ENCODE measurements around the gene HEXB. TPM values are rescaled to one million over a fixed set of nuclear protein-coding genes. Genes with fewer than 3 reads are reported as not detected.

The HEXB gene
- total RNA-seq, 1 experiment from 2014 or later: 60.9 TPM

DNA sequence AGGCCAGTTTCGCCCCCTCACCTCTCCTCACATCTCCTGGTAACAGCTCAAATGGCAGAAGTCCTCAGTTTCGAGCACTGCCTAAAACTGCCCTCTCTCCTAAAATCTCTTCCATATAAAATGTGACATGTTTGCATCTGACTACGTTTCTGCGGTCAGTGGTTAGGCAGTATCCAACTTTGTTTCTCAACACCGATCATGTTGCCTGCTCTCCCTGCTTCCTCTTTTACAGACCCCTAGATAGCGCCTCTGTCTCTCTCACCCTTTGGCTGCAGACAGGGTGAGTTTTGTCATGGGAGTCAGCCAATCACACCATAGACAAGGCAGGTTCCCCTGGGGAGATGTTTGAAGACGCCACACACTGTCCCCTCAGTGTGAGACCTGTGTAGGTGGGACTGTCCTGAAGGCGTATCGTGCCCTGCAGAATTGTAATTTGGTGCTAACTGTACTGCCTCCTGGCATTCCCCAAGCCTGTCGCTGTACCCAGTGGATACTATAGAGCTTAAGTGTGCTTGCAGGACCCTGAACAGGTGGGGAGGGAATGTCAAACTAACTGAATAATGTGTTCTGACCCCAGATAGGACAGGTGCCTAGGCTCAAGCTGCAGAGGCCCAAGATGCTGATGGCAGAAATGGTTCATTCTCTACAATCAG is 1.1 kb downstream of the HEXB start:
- TF ChIP-seq, protein P1, sequence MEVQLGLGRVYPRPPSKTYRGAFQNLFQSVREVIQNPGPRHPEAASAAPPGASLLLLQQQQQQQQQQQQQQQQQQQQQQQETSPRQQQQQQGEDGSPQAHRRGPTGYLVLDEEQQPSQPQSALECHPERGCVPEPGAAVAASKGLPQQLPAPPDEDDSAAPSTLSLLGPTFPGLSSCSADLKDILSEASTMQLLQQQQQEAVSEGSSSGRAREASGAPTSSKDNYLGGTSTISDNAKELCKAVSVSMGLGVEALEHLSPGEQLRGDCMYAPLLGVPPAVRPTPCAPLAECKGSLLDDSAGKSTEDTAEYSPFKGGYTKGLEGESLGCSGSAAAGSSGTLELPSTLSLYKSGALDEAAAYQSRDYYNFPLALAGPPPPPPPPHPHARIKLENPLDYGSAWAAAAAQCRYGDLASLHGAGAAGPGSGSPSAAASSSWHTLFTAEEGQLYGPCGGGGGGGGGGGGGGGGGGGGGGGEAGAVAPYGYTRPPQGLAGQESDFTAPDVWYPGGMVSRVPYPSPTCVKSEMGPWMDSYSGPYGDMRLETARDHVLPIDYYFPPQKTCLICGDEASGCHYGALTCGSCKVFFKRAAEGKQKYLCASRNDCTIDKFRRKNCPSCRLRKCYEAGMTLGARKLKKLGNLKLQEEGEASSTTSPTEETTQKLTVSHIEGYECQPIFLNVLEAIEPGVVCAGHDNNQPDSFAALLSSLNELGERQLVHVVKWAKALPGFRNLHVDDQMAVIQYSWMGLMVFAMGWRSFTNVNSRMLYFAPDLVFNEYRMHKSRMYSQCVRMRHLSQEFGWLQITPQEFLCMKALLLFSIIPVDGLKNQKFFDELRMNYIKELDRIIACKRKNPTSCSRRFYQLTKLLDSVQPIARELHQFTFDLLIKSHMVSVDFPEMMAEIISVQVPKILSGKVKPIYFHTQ (CRISPR knock-in tag; IDR thresholded peaks at IDR 0.05): no peak
- TF ChIP-seq, protein P2, sequence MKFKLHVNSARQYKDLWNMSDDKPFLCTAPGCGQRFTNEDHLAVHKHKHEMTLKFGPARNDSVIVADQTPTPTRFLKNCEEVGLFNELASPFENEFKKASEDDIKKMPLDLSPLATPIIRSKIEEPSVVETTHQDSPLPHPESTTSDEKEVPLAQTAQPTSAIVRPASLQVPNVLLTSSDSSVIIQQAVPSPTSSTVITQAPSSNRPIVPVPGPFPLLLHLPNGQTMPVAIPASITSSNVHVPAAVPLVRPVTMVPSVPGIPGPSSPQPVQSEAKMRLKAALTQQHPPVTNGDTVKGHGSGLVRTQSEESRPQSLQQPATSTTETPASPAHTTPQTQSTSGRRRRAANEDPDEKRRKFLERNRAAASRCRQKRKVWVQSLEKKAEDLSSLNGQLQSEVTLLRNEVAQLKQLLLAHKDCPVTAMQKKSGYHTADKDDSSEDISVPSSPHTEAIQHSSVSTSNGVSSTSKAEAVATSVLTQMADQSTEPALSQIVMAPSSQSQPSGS (CRISPR knock-in tag; IDR thresholded peaks at IDR 0.05; ENCODE audit: borderline replicate concordance, low read depth): no peak
- 0 out of 2 replicates have a peak, but pooled peaks have one; percentile 63 for TF ChIP-seq CREB1 (CRISPR knock-in tag; IDR thresholded peaks at IDR 0.05)
- peak overlapping the region; percentile 73 for H3K4me3 Mint-ChIP-seq
- DNase-seq (ENCODE audit: low spot score): no peak
- peaks cover 2% of the 10 kb centered on the region; the same call in 1 of the 2 replicates for H3K27me3 Mint-ChIP-seq (ENCODE audit: low read depth)
- CTCF ChIA-PET: interaction anchor here (1.1 to 1.8 kb wide), 5 partner anchors 30 to 364 kb away, joined by 3 to 8 read pairs (median 4); no protein-coding TSS in a partner anchor
- ATAC-seq: no peak; the same call in 1 of the 2 replicates
- POLR2A ChIA-PET: no interaction called here
- H3K36me3 Mint-ChIP-seq: peaks cover 14% of the 10 kb centered on the region
- H3K27ac Mint-ChIP-seq: no peak overlapping the region
- 0 out of 2 replicates have a peak, but pooled peaks cover 3% of the 10 kb centered on the region for H3K9me3 Mint-ChIP-seq
- H3K4me1 Mint-ChIP-seq: peaks cover 12% of the 10 kb centered on the region

DNA sequence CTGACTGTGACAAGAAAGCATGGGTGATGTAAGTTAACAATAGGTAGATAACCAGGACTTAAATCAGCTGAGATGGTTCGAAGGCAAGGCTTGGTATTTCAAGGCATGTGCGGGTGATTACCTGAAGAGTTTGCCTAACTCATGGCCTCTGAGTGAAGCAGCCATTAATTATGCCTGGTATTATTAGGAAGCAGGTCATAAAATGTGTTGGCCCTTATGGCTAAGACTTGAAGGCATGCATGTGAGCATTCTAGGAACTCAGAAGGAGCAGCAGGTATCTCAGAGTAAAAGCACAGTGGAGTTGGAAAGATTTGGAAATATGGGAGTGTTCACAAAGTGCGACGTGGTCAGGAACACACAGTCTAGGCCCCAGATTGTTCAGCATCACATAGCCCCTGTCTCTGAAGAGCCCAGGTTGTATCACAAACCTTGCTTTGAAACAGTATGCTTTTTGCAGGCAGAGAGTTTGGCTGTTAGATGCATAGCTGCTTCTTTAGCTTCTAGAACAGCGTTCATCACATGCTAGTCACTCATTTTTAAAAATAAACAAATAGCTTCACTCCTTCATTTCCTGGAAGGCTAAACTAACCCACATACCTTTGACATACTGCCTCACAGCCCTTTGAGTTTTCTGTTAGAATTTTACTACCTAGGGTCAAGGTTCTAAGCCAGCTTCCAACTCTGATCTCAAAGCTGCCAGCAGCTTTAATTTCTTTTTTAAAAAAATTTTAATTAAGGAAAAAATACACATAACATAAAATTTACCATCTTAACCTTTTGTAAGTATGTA is 2.1 kb downstream of the HEXB start:
- Mint-ChIP-seq H3K27ac (no peak overlapping the region), H3K4me3 (no peak overlapping the region), H3K36me3 (peaks cover 14% of the 10 kb centered on the region), H3K4me1 (peaks cover 12% of the 10 kb centered on the region), H3K27me3 (ENCODE audit: low read depth) (peaks cover 2% of the 10 kb centered on the region; the same call in 1 of the 2 replicates), H3K9me3 (0 out of 2 replicates have a peak, but pooled peaks cover 3% of the 10 kb centered on the region)
- no peak for ATAC-seq
- DNase-seq (ENCODE audit: low spot score): no peak
- POLR2A ChIA-PET: no interaction called here
- CTCF ChIA-PET: no interaction called here
- TF ChIP-seq ETV6 (CRISPR knock-in tag; IDR thresholded peaks at IDR 0.05): no peak
- TF ChIP-seq, protein P3, sequence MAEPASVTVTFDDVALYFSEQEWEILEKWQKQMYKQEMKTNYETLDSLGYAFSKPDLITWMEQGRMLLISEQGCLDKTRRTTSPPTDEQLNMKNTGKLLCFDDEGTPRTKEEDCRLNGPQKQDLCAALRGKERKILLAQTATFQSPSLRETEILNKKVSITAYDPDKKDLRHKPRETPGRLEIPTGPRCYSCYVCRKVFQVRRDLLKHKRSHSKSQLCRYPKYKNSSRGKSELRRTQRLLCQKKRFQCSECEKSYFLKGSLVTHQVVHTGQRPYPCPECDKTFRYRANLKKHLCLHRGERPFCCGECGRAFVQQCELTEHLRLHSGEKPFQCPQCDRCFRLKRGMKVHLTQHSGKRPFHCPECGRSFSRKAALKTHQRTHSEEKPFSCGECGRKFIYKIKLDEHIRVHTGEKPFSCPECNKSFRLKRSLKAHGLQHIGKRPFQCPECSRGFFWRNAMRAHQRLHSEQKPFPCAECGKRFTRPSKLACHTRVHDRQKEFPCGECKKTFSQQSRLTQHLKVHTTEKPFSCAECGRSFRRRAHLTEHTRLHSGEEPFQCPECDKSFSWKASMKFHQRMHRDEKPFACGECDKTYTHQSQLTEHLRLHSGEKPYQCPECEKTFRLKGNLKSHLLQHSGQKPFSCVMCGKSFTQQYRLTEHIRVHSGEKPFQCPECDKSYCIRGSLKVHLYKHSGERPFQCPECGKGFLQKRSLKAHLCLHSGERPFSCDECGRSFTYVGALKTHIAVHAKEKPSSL (CRISPR knock-in tag; conservative IDR thresholded peaks at IDR 0.05): no peak
- no peak for TF ChIP-seq NR1H2 (CRISPR knock-in tag; IDR thresholded peaks at IDR 0.05)
- no peak for TF ChIP-seq GABPB1 (CRISPR knock-in tag; IDR thresholded peaks at IDR 0.05)
- TF ChIP-seq GRHL2 (CRISPR knock-in tag; IDR thresholded peaks at IDR 0.05; ENCODE audit: insufficient replicate concordance, severe bottlenecking): no peak
- no peak for TF ChIP-seq MYBL2 (CRISPR knock-in tag; IDR thresholded peaks at IDR 0.05)
- TF ChIP-seq IRF2 (CRISPR knock-in tag; IDR thresholded peaks at IDR 0.05; ENCODE audit: borderline replicate concordance, low read depth): no peak
- no peak for TF ChIP-seq ELF4 (CRISPR knock-in tag; IDR thresholded peaks at IDR 0.05; ENCODE audit: low read depth)
- TF ChIP-seq, protein P4, sequence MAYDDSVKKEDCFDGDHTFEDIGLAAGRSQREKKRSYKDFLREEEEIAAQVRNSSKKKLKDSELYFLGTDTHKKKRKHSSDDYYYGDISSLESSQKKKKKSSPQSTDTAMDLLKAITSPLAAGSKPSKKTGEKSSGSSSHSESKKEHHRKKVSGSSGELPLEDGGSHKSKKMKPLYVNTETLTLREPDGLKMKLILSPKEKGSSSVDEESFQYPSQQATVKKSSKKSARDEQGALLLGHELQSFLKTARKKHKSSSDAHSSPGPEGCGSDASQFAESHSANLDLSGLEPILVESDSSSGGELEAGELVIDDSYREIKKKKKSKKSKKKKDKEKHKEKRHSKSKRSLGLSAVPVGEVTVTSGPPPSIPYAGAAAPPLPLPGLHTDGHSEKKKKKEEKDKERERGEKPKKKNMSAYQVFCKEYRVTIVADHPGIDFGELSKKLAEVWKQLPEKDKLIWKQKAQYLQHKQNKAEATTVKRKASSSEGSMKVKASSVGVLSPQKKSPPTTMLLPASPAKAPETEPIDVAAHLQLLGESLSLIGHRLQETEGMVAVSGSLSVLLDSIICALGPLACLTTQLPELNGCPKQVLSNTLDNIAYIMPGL (CRISPR knock-in tag; IDR thresholded peaks at IDR 0.05): no peak
- TF ChIP-seq, protein P5, sequence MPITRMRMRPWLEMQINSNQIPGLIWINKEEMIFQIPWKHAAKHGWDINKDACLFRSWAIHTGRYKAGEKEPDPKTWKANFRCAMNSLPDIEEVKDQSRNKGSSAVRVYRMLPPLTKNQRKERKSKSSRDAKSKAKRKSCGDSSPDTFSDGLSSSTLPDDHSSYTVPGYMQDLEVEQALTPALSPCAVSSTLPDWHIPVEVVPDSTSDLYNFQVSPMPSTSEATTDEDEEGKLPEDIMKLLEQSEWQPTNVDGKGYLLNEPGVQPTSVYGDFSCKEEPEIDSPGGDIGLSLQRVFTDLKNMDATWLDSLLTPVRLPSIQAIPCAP (CRISPR knock-in tag; IDR thresholded peaks at IDR 0.05): no peak
- TF ChIP-seq ESRRA (CRISPR knock-in tag; IDR thresholded peaks at IDR 0.05; ENCODE audit: borderline replicate concordance): no peak
- TF ChIP-seq SOX15 (CRISPR knock-in tag; IDR thresholded peaks at IDR 0.05): no peak
- no peak for TF ChIP-seq MXD4 (CRISPR knock-in tag; IDR thresholded peaks at IDR 0.05; ENCODE audit: borderline replicate concordance)
- TF ChIP-seq, protein P6, sequence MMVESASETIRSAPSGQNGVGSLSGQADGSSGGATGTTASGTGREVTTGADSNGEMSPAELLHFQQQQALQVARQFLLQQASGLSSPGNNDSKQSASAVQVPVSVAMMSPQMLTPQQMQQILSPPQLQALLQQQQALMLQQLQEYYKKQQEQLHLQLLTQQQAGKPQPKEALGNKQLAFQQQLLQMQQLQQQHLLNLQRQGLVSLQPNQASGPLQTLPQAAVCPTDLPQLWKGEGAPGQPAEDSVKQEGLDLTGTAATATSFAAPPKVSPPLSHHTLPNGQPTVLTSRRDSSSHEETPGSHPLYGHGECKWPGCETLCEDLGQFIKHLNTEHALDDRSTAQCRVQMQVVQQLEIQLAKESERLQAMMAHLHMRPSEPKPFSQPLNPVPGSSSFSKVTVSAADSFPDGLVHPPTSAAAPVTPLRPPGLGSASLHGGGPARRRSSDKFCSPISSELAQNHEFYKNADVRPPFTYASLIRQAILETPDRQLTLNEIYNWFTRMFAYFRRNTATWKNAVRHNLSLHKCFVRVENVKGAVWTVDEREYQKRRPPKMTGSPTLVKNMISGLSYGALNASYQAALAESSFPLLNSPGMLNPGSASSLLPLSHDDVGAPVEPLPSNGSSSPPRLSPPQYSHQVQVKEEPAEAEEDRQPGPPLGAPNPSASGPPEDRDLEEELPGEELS (CRISPR knock-in tag; IDR thresholded peaks at IDR 0.05): no peak
- no peak for TF ChIP-seq ATF1 (CRISPR knock-in tag; IDR thresholded peaks at IDR 0.05)
- TF ChIP-seq ZNF317 (CRISPR knock-in tag; IDR thresholded peaks at IDR 0.05; ENCODE audit: borderline replicate concordance, low read depth): no peak
- no peak for TF ChIP-seq SP1 (CRISPR knock-in tag; conservative IDR thresholded peaks at IDR 0.05)
